A673 (cell line): Measurements from ENCODE around the gene B9D1.

Source experiments
- CTCF ChIP-seq: fragments of 300-800, 200-600 bp; sonication (generic); conservative IDR thresholded peaks from 2 replicates; pipeline ENCODE4 v1.5.1; 2017; ENCODE audit warnings: low read depth, mild to moderate bottlenecking, antibody characterized with exemption, low read length, moderate library complexity, mixed read lengths
- EZH2 ChIP-seq: fragments of 200-600 bp; sonication (generic); IDR thresholded peaks from 2 replicates; pipeline ENCODE4 v1.6.1; 2017; ENCODE audit warnings: borderline replicate concordance, low read depth, mild to moderate bottlenecking, mixed read lengths, antibody characterized with exemption, low read length; ENCODE audit not compliant: poor library complexity, severe bottlenecking

- TF ChIP-seq CTCF (no peak), EZH2 (no peak)
These were observed 8.9 kb upstream of the B9D1 start for GRCh38 chr17:19371259-19372010.
